ENCODE results near the gene AK3. TPM values are rescaled to one million over a fixed set of nuclear protein-coding genes. Genes with fewer than 3 reads are reported as not detected.
"Not testable (repeated sequence)": the region's sequence is repeated elsewhere in the genome, so short reads cannot be mapped to it uniquely, and the experiment has no call there.

Gene AK3
- 10 to 100 TPM; 37.5 to 44.9 TPM for total RNA-seq

DNA sequence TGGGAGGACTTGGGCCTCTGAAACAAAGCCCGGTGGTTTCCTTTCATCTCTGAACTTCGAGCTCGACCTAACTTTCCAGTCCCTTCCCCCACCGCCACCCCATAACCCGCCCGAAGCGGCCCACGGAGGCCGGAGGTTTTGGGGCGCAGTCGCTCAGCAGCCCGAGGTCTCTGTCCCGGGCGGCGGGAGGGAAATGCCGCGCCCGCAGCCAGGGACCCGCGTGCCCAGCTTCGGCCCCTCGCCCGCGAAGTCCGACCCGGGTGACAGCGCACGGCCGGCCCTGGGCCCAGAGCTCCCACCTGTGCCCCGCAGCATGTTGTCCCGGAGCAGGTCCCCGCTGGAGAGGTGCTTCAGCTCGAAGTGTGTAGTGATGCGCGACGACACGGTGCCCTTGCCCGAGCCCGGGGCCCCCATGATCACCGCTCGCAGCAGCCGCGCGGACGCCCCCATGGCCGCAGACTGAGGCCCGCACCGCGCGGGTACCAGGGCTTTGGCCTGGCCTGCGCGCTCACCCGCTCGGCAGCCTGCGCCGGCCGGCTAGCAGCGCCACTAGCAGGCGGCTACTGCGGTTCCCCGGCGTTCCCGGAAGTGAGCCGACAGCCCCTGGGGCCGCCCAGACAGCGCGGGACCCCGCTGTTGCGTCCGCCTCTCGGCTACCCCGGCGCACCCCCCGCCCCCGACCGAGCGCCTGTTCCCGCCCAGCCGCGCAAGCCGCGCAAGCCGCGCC, at the start of gene AK3:
TSS of gene AK3 (minus strand) at position 565 of the 727 bp plus-strand sequence. CDS start at position 450, 115 bp downstream.
- no peaks in the 10 kb centered on the region for H3K9me3 Mint-ChIP-seq
- H3K36me3 Mint-ChIP-seq: peaks cover 9 to 15% of the 10 kb centered on the region in 2 donors
- peak within 1 kb of the TSS; percentile 93 to 95 for H3K27ac Mint-ChIP-seq
- ATAC-seq: peak; percentile 91 to 94
- DNase-seq (ENCODE audit: low spot score in 2 of 2): peak; percentile 81 to 84

DNA sequence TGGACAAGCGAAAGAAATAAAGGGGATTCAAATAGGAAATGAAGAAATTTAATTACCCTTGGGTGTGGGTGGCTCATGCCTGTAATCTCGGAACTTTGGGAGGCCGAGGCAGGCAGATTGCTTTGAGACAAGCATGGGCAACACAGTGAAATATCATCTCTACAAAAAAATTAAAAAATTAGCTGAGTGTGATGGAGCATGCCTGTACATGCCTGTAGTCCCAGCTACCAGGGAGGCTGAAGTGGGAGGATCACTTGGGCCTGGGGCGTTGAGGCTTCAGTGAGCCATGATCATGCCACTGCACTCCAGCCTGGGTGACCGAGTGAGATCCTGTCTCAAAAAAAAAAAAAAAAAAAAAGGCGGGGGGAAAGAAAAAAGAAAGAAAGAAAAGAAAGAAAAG, 47.7 kb upstream of the AK3 start:
- Mint-ChIP-seq H3K9me3 (no peaks in the 10 kb centered on the region), H3K27ac (no peak overlapping the region), H3K36me3 (no peaks in the 10 kb centered on the region)
- ATAC-seq (no peak), DNase-seq (ENCODE audit: low spot score in 2 of 2) (no peak)

DNA sequence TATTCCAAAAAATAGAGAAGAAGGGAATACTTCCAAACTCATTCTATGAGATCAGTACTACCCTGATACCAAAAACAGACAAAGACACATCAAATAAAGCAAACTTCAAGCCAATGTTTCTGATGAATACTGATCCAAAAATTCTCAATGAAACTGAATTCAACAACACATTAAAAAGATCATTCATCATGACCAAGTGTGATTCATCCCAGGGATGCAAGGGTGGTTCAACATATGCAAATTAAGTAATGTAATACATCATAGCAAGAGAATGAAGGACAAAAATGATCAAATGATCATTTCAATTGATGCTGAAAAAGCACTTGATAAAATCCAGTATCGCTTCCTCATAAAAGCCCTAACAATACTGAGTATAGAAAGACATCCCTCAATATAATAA, 46.9 kb upstream of the AK3 start:
- Mint-ChIP-seq H3K9me3 (no peaks in the 10 kb centered on the region), H3K36me3 (no peaks in the 10 kb centered on the region), H3K27ac (no peak overlapping the region)
- DNase-seq (ENCODE audit: low spot score in 2 of 2) (no peak), ATAC-seq (no peak)

DNA sequence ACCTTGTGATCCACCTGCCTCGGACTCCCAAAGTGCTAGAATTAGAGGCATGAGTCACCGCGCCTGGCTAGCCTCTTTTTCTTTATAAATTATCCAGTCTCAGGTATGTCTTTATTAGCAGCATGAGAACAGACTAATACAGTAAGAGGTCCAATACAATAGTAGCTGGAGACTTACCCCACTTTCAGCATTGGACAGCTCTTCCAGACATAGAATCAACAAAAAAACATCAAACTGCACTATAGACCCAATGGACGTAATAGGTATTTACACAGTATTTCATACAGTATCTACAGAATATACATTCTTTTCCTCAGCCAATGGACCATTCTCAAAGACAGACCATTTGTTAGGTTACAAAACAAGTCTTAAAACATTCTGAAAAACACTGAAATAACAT, 45.6 kb upstream of the AK3 start:
- DNase-seq (ENCODE audit: low spot score in 2 of 2) (no peak), ATAC-seq (no peak)
- H3K27ac Mint-ChIP-seq: no peak overlapping the region
- H3K36me3 Mint-ChIP-seq: peaks cover 0 to 3% of the 10 kb centered on the region in 2 donors
- no peaks in the 10 kb centered on the region for H3K9me3 Mint-ChIP-seq

DNA sequence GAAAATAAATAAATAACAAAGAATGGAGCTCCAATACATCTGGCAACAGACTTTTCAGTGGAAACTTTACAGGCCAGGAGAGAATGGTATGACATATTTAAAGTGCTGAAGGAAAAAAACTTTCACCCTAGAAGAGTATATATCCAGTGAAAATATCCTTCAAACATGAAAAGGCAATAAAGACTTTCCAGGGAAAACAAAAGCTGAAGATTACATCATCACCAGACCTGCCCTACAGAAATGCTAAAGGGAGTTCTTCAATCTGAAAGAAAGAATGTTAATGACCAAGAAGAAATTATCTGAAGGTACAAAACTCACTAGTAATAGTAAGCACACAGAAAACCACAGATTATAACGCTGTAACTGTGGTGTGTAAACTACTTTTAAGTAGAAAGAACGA, 43.4 kb upstream of the AK3 start:
- Mint-ChIP-seq H3K36me3 (peaks cover 0 to 7% of the 10 kb centered on the region in 2 donors), H3K27ac (no peak overlapping the region), H3K9me3 (no peaks in the 10 kb centered on the region)
- no peak for ATAC-seq
- no peak for DNase-seq (ENCODE audit: low spot score in 2 of 2)

DNA sequence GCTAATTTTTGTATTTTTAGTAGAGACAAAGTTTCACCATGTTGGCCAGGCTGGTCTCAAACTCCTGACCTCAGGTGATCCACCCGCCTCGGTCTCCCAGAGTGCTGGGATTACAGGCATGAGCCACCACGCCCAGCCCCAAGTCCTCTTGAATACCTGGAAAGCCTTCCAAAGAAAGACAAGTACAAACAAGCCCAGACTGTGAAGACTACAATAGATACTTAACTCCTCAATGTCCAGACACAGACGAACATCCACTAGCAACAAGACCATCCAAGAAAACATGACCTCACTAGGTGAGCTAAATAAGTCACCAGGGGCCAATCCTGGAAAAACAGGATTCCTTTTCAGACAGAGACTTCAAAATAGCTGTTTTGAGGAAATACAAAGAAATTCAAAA, 42.2 kb upstream of the AK3 start:
- not testable (repeated sequence) for DNase-seq (ENCODE audit: low spot score in 2 of 2); H3K36me3 Mint-ChIP-seq; H3K27ac Mint-ChIP-seq; ATAC-seq; H3K9me3 Mint-ChIP-seq

DNA sequence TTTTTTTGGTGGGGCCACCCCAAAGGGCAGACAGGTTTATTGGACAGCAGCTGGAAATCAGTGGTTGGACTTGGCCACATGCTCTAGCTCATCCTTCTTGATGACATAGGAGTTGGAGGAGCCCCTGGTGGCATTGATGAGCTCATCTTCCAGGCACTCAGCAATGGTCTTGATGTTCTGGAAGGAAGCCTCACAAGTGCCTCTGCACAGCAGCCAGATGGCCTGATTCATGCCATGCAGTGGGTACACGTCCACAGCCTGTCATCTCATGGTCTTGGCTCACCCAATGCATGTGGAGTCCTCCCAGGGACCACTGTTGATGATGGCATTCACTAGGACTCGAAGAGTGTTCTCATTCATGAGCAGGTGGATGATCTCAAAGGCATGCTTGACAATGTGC, 40.4 kb upstream of the AK3 start:
- Mint-ChIP-seq H3K36me3 (peaks cover 0 to 7% of the 10 kb centered on the region in 2 donors), H3K27ac (no peak overlapping the region), H3K9me3 (no peaks in the 10 kb centered on the region)
- ATAC-seq: no peak
- DNase-seq (ENCODE audit: low spot score in 2 of 2): no peak

DNA sequence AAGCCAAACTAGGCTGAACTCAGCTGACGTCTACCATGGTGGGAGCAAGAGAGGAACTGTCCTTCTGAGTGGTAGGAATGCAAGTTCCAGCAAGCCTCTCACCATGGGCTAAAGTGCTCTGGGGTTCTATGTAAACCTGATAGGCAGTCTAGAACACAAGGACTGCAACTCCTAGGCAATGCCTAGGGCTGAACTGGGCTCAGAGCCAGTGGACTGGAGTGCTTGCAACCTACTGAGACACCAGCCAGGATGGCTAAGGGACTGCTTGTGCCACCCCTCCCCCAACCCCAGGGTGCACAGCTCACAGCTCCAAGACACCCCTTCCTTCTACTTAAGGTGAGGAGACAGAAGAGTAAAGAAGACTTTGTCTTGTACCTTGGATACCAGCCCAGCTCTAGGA, 39.6 kb upstream of the AK3 start:
- no peak for DNase-seq (ENCODE audit: low spot score in 2 of 2)
- H3K9me3 Mint-ChIP-seq: no peaks in the 10 kb centered on the region
- peaks cover 0 to 7% of the 10 kb centered on the region in 2 donors for H3K36me3 Mint-ChIP-seq
- no peak overlapping the region for H3K27ac Mint-ChIP-seq
- no peak for ATAC-seq

DNA sequence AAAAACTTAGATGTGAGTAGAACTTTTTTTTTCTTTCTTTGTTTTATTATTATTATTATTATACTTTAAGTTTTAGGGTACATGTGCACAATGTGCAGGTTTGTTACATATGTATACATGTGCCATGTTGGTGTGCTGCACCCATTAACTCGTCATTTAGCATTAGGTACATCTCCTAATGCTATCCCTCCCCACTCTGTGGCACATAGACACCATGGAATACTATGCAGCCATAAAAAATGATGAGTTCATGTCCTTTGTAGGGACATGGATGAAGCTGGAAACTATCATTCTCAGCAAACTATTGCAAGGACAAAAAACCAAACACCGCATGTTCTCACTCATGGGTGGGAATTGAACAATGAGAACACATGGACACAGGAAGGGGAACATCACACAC, 34.0 kb upstream of the AK3 start:
- H3K9me3 Mint-ChIP-seq; H3K36me3 Mint-ChIP-seq; H3K27ac Mint-ChIP-seq; DNase-seq (ENCODE audit: low spot score in 2 of 2); ATAC-seq: not testable (repeated sequence)

DNA sequence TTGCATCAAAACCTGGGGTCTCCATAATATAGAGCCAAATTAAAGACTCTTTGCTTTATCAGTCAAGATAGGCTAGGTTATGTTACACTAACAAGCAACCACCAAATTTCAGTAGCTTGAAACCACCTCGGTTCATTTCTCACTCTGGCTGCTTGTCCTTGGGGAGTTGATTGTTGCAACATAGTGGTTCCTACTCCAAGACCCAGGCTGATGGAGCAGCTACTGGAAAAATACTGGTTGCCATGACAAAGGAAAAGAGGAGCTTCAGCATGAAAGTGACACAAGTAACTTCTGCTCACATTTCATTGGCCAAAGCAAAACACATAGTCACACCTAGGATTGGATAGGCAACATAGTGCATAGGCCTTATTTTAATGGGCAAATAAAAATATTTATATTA, 33.2 kb upstream of the AK3 start:
- no peaks in the 10 kb centered on the region for H3K36me3 Mint-ChIP-seq
- peaks cover 0 to 5% of the 10 kb centered on the region in 2 donors for H3K9me3 Mint-ChIP-seq
- H3K27ac Mint-ChIP-seq: no peak overlapping the region
- no peak for DNase-seq (ENCODE audit: low spot score in 2 of 2)
- ATAC-seq: no peak

DNA sequence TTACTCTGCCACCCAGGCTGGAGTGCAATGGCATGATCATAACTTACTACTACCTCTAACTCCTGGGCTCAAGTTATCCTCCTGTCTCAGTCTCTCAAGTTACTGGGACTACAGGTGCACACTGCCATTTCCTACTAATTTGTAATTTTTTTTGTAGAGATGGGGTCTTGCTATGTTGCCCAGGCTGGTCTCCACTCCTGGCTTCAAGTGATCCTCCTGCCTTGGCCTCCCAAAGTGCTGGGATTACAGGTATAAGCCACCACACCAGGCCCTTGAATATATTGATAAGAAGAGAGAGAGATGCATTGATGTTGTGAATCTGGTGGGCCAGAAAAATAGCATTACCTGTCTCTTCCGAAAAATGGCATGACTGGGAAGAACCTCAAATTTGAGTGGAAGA, 30.8 kb upstream of the AK3 start:
- no peaks in the 10 kb centered on the region for H3K36me3 Mint-ChIP-seq
- peaks cover 0 to 5% of the 10 kb centered on the region in 2 donors for H3K9me3 Mint-ChIP-seq
- no peak overlapping the region for H3K27ac Mint-ChIP-seq
- DNase-seq (ENCODE audit: low spot score in 2 of 2): no peak
- no peak for ATAC-seq

DNA sequence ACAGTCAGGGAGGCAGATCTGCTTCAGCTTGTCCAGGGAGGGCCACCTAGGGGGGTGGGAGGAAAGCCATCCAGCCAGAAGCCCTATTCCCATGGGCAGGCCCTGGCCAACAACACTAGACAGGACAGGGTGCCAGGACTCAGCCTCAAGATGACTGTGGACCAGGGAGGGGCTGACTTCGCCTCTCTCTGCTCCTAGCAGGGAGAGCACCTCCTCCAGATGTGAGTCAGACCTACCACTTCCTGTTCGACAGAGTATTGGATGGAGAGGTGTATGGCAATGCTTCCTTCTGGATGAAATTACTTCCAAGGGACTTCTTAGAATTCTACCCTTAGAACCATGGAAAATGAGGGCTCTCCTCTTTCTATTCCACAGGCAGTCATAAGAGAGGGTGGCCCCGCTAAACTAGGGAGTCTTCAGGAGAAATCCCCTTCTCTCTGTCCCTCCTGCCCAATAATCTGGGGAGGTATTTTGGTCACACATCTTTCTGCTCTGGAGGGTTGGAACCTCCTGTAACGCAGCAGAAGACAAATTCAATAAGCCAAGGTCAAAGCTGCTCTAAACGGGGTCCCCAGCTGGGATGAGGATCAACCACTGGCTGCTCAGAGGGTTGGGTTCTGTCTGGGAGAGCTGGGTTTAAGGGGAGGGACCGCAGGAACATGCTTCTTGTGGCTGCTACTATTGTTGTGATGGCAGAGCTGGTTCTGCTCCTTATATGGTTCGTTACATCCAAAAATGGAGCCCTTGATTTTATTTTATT, 28.5 kb upstream of the AK3 start:
- H3K36me3 Mint-ChIP-seq: no peaks in the 10 kb centered on the region
- peak; percentile 69 to 98 for ATAC-seq
- peaks cover 0 to 5% of the 10 kb centered on the region in 2 donors for H3K9me3 Mint-ChIP-seq
- peak overlapping the region in 1 of 2 donors; percentile 63 for H3K27ac Mint-ChIP-seq
- DNase-seq (ENCODE audit: low spot score in 2 of 2): no peak

DNA sequence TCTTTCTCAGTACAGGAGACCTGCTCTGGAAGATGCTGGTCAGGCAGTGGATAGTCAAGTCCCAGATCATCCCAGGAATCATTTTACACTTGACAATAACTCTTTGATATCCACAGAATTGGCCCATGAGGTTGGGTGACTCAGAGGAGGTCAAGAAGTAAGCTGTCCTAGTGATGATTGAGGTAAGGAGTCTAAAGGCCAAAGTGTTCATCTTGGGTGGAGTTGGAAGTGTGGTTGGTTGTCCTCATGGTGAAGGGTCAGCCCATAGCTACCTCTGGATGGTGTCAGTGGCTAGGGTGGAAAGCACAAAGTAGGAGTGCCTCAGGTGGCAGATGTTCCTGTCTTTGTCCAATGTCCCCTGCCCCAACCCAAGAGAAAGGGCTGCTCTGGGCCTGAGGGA, 27.7 kb upstream of the AK3 start:
- DNase-seq (ENCODE audit: low spot score in 2 of 2): no peak
- peak in 1 of 2 donors; percentile 35 for ATAC-seq
- Mint-ChIP-seq H3K9me3 (peaks cover 0 to 5% of the 10 kb centered on the region in 2 donors), H3K36me3 (no peaks in the 10 kb centered on the region), H3K27ac (peak overlapping the region; percentile 63 to 81)

DNA sequence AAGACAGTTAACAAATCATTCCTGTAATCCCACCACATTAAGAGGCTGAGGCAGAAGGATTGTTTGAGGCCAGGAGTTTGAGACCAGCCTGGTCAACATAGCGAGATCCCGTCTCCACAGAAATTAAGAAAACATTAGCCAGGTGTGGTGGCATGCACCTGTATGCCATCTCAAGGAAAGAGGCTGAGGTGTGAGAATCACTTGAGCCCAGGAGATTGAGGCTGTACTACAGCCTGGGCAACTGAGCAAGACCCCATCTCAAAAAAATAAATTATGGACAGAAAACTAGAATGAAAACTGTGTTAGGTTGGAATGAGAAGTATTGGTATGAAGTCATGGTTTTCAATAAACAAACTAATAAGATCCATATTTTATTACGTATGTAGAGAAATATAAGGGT, 23.0 kb upstream of the AK3 start:
- DNase-seq (ENCODE audit: low spot score in 2 of 2) (no peak), ATAC-seq (no peak)
- Mint-ChIP-seq H3K9me3 (no peaks in the 10 kb centered on the region), H3K27ac (peak overlapping the region in 1 of 2 donors; percentile 65), H3K36me3 (no peaks in the 10 kb centered on the region)

DNA sequence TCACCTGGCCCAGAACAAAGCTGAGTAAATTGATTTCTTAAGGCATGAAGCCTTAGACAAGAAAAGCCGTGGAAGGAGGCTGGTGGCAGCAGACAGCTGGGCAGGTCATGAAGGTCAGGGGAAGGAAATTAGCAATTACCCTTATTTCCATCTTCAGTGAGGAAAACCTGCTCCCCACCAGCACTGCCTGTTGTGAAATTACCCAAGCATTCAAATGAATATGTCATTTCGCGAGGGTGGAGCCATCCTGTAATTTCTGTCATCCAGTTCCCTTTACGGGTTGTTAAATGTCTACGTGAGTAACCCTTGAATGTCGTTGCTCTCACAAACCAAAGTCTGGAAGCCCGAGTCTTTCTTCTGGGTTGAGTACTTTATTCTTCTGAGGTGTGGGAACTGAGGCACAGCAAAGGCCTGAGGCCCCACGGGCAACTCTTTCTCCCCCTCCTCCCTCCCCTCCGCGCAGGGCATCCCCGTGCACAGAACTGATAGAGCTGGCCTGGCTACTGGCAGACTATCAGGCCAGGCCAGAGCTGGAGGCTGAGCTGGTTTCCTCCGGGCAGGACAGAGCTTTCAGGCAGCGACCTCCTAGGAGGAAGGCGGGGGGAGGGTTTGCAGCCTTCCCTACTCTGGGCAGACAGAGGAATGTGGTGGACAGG, 22.0 kb upstream of the AK3 start:
- peak overlapping the region; percentile 10 to 65 for H3K27ac Mint-ChIP-seq
- H3K9me3 Mint-ChIP-seq: no peaks in the 10 kb centered on the region
- DNase-seq (ENCODE audit: low spot score in 2 of 2) (no peak), ATAC-seq (peak; percentile 32 to 58)
- H3K36me3 Mint-ChIP-seq: no peaks in the 10 kb centered on the region

DNA sequence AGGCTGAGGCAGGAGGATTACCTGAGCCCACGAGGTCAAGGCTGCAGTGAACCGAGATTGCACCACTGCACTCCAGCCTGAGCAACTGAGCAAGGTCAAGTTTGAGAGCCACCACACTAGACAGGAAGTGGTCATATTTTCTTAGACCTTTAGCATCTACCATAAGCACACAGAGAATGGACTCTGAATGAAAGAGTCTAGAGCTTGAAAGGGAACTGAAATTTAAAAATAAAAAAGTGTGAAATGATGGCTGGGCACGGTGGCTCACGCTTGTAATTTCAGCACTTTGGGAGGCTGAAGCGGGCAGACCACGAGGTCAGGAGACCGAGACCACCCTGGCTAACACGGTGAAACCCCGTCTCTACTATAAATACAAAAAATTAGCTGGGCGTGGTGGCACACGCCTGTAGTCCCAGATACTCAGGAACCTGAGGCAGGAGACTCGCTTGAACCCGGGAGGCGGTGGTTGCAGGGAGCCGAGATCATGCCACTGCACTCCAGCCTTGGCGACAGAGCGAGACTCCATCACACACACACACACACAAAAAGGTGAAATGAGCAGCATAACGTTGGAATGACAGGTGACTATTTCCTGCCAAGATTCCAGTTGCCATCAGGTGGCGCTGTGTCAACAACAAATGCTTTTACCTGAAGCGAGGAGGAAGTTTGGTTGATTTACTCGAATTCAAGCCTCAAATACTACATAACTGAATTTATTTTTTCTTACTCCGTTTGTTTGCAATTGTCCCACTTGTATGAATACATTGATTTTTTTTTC, 21.3 kb upstream of the AK3 start:
- Mint-ChIP-seq H3K27ac (peak overlapping the region; percentile 23 to 65), H3K9me3 (no peaks in the 10 kb centered on the region), H3K36me3 (no peaks in the 10 kb centered on the region)
- peak; percentile 65 to 78 for DNase-seq (ENCODE audit: low spot score in 2 of 2)
- peak; percentile 79 to 80 for ATAC-seq

DNA sequence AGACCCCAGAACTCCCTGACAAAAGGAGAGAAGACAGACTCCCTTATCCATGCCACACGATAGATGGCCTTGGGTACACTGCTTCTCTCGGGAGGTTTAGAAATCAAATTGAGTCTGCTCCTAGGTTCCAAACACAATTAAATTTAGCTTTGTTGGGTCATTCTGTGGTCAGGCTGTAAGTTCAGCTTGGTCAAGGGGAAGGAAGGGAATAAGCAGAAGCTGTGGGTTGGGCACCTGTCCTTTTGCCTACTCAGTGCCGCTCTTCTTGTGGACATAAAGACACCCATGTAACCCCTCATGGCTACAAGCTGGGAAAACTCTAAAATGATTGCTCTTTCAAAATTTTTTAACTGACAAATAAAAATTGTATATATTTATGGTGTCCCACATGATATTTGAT, 19.1 kb upstream of the AK3 start:
- Mint-ChIP-seq H3K36me3 (no peaks in the 10 kb centered on the region), H3K9me3 (no peaks in the 10 kb centered on the region), H3K27ac (no peak overlapping the region)
- ATAC-seq (no peak), DNase-seq (ENCODE audit: low spot score in 2 of 2) (no peak)
